ENCODE data around the gene ANKFY1.

DNA sequence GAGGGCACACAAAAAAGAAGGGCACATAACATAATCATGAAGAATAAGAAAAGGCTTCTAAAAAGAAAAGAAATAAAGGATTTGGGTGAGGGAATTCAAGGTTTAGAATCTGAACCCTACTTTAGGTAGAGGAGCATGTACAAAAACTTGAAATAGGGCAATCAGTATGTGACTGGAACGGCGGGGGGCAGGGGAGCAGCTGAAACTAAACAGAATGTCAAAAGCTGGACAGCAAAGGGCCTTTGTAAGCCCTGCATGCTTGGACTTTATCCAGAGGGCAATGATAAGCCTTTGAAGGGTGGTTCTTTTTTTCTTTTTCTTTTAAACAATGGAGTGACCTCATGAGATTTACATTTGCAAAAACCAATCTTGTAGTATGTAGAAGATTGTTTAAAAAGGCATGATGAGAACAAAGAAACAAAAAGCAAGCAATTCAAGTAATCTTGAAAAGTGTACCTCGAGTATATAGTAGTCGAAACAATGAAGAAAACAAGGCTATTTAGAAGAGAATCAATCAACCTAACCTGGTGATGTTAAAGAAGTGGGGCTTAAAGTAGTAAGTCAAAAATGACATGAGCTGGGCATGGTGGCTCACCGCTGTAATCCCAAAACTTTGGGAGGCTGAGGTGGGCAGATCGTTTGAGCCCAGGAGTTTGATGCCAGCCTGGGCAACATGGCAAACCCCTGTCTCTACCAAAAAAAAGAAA lies 46.7 kb upstream of the ANKFY1 start:
- TF ChIP-seq, protein P1, sequence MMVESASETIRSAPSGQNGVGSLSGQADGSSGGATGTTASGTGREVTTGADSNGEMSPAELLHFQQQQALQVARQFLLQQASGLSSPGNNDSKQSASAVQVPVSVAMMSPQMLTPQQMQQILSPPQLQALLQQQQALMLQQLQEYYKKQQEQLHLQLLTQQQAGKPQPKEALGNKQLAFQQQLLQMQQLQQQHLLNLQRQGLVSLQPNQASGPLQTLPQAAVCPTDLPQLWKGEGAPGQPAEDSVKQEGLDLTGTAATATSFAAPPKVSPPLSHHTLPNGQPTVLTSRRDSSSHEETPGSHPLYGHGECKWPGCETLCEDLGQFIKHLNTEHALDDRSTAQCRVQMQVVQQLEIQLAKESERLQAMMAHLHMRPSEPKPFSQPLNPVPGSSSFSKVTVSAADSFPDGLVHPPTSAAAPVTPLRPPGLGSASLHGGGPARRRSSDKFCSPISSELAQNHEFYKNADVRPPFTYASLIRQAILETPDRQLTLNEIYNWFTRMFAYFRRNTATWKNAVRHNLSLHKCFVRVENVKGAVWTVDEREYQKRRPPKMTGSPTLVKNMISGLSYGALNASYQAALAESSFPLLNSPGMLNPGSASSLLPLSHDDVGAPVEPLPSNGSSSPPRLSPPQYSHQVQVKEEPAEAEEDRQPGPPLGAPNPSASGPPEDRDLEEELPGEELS (CRISPR knock-in tag; IDR thresholded peaks at IDR 0.05) = no peak
- TF ChIP-seq, protein P2, sequence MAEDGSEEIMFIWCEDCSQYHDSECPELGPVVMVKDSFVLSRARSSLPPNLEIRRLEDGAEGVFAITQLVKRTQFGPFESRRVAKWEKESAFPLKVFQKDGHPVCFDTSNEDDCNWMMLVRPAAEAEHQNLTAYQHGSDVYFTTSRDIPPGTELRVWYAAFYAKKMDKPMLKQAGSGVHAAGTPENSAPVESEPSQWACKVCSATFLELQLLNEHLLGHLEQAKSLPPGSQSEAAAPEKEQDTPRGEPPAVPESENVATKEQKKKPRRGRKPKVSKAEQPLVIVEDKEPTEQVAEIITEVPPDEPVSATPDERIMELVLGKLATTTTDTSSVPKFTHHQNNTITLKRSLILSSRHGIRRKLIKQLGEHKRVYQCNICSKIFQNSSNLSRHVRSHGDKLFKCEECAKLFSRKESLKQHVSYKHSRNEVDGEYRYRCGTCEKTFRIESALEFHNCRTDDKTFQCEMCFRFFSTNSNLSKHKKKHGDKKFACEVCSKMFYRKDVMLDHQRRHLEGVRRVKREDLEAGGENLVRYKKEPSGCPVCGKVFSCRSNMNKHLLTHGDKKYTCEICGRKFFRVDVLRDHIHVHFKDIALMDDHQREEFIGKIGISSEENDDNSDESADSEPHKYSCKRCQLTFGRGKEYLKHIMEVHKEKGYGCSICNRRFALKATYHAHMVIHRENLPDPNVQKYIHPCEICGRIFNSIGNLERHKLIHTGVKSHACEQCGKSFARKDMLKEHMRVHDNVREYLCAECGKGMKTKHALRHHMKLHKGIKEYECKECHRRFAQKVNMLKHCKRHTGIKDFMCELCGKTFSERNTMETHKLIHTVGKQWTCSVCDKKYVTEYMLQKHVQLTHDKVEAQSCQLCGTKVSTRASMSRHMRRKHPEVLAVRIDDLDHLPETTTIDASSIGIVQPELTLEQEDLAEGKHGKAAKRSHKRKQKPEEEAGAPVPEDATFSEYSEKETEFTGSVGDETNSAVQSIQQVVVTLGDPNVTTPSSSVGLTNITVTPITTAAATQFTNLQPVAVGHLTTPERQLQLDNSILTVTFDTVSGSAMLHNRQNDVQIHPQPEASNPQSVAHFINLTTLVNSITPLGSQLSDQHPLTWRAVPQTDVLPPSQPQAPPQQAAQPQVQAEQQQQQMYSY (CRISPR knock-in tag; IDR thresholded peaks at IDR 0.05) = no peak
- TF ChIP-seq ELF4 (CRISPR knock-in tag; IDR thresholded peaks at IDR 0.05; ENCODE audit: low read depth) = no peak
- TF ChIP-seq, protein P3, sequence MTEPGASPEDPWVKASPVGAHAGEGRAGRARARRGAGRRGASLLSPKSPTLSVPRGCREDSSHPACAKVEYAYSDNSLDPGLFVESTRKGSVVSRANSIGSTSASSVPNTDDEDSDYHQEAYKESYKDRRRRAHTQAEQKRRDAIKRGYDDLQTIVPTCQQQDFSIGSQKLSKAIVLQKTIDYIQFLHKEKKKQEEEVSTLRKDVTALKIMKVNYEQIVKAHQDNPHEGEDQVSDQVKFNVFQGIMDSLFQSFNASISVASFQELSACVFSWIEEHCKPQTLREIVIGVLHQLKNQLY (CRISPR knock-in tag; IDR thresholded peaks at IDR 0.05) = no peak
- TF ChIP-seq, protein P4, sequence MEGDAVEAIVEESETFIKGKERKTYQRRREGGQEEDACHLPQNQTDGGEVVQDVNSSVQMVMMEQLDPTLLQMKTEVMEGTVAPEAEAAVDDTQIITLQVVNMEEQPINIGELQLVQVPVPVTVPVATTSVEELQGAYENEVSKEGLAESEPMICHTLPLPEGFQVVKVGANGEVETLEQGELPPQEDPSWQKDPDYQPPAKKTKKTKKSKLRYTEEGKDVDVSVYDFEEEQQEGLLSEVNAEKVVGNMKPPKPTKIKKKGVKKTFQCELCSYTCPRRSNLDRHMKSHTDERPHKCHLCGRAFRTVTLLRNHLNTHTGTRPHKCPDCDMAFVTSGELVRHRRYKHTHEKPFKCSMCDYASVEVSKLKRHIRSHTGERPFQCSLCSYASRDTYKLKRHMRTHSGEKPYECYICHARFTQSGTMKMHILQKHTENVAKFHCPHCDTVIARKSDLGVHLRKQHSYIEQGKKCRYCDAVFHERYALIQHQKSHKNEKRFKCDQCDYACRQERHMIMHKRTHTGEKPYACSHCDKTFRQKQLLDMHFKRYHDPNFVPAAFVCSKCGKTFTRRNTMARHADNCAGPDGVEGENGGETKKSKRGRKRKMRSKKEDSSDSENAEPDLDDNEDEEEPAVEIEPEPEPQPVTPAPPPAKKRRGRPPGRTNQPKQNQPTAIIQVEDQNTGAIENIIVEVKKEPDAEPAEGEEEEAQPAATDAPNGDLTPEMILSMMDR (IDR thresholded peaks at IDR 0.05) = no peak
- no peak for TF ChIP-seq ATF1 (CRISPR knock-in tag; IDR thresholded peaks at IDR 0.05)
- TF ChIP-seq, protein P5, sequence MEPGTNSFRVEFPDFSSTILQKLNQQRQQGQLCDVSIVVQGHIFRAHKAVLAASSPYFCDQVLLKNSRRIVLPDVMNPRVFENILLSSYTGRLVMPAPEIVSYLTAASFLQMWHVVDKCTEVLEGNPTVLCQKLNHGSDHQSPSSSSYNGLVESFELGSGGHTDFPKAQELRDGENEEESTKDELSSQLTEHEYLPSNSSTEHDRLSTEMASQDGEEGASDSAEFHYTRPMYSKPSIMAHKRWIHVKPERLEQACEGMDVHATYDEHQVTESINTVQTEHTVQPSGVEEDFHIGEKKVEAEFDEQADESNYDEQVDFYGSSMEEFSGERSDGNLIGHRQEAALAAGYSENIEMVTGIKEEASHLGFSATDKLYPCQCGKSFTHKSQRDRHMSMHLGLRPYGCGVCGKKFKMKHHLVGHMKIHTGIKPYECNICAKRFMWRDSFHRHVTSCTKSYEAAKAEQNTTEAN (CRISPR knock-in tag; IDR thresholded peaks at IDR 0.05) = no peak
- TF ChIP-seq, protein P6, sequence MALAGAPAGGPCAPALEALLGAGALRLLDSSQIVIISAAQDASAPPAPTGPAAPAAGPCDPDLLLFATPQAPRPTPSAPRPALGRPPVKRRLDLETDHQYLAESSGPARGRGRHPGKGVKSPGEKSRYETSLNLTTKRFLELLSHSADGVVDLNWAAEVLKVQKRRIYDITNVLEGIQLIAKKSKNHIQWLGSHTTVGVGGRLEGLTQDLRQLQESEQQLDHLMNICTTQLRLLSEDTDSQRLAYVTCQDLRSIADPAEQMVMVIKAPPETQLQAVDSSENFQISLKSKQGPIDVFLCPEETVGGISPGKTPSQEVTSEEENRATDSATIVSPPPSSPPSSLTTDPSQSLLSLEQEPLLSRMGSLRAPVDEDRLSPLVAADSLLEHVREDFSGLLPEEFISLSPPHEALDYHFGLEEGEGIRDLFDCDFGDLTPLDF (CRISPR knock-in tag; IDR thresholded peaks at IDR 0.05) = no peak
- TF ChIP-seq, protein P7, sequence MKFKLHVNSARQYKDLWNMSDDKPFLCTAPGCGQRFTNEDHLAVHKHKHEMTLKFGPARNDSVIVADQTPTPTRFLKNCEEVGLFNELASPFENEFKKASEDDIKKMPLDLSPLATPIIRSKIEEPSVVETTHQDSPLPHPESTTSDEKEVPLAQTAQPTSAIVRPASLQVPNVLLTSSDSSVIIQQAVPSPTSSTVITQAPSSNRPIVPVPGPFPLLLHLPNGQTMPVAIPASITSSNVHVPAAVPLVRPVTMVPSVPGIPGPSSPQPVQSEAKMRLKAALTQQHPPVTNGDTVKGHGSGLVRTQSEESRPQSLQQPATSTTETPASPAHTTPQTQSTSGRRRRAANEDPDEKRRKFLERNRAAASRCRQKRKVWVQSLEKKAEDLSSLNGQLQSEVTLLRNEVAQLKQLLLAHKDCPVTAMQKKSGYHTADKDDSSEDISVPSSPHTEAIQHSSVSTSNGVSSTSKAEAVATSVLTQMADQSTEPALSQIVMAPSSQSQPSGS (CRISPR knock-in tag; IDR thresholded peaks at IDR 0.05; ENCODE audit: borderline replicate concordance, low read depth) = no peak
- no peak for TF ChIP-seq JUN (CRISPR knock-in tag; IDR thresholded peaks at IDR 0.05)
- TF ChIP-seq, protein P8, sequence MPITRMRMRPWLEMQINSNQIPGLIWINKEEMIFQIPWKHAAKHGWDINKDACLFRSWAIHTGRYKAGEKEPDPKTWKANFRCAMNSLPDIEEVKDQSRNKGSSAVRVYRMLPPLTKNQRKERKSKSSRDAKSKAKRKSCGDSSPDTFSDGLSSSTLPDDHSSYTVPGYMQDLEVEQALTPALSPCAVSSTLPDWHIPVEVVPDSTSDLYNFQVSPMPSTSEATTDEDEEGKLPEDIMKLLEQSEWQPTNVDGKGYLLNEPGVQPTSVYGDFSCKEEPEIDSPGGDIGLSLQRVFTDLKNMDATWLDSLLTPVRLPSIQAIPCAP (CRISPR knock-in tag; IDR thresholded peaks at IDR 0.05) = no peak
- no peak for TF ChIP-seq FOXK1 (CRISPR knock-in tag; IDR thresholded peaks at IDR 0.05)
- no peak for TF ChIP-seq NR3C1 (CRISPR knock-in tag; conservative IDR thresholded peaks at IDR 0.05; ENCODE audit: low read depth)
- TF ChIP-seq, protein P9, sequence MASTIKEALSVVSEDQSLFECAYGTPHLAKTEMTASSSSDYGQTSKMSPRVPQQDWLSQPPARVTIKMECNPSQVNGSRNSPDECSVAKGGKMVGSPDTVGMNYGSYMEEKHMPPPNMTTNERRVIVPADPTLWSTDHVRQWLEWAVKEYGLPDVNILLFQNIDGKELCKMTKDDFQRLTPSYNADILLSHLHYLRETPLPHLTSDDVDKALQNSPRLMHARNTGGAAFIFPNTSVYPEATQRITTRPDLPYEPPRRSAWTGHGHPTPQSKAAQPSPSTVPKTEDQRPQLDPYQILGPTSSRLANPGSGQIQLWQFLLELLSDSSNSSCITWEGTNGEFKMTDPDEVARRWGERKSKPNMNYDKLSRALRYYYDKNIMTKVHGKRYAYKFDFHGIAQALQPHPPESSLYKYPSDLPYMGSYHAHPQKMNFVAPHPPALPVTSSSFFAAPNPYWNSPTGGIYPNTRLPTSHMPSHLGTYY (CRISPR knock-in tag; IDR thresholded peaks at IDR 0.05) = no peak
